Measurements from ENCODE around the gene IGSF3. TPM values are rescaled to one million over a fixed set of nuclear protein-coding genes. Genes with fewer than 3 reads are reported as not detected.
A peak's percentile ranks its signal among the peaks of the same experiment; 100 is the strongest.

Gene IGSF3
- total RNA-seq: 12.4 and 27.2 TPM in 2 replicates

DNA sequence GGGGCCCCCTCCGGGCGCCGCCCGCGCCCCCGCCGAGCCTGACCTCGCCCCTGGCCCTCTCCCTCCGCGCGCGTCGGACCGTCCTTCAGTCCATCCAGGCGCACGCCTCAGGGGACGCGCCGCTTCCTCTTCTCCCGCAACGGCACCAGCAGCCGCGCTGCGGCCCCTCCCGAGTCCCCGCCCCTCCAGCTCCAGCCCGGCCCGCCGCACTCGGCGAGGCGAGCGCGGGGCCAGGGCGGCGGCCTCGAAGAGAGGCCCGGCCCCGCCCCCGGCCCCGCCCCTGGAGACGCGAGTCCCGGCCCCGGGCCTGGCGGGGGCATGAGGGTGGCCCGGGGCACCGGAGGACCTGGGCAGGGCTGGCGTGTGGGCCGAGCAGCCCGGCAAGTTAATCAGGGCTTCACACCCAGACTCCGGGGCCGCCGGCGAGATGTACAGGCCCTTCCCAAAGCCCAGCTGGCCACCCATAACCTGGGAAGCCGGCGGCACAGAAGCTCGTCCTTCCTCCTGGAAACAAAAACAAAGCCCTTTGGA lies at the start of gene IGSF3:
TSS of gene IGSF3 (minus strand) at position 159 of the 531 bp plus-strand sequence. CDS start 1,407 bp downstream, outside the sequence.
- peak; percentile 19 to 57 for DNase-seq (ENCODE audit: low read depth in 2 of 2)

DNA sequence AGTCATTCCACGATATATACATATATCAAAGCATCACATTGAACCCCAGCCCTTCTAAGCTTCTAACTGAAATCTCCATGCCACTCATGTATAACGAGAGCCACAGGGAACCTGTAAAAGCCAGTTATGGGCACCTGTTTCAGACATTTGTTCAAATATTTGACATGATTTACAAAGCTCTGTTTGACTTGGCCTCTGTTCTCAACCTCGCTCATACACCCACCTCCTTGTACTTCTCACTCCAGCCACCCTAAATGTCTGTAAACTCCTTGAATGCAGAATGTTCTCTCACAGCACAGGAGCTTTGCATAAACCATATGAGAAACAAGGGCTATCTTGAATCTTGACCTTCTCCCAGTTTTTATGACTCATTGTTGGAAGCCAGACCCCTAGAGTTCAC lies 49.8 kb upstream of the IGSF3 start:
- DNase-seq (ENCODE audit: low read depth in 2 of 2): no peak

DNA sequence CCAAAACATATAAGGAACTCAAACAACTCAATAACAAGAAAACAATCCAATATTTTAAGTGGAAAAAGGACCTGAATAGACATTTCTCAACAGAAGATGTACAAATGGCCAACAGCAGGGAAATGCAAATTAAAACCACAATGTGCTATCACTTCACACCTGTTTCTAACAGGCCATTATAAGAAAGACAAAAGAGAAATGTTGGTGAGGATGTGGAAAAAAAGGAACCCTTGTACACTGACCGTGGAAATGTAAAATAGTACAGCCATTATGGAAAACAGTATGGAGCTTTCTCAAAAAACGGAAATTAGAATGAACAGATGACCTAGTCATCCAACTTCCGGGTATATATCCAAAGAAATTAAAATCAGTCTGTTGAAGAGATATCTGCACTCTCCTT lies 48.9 kb upstream of the IGSF3 start:
- DNase-seq (ENCODE audit: low read depth in 2 of 2): no peak

DNA sequence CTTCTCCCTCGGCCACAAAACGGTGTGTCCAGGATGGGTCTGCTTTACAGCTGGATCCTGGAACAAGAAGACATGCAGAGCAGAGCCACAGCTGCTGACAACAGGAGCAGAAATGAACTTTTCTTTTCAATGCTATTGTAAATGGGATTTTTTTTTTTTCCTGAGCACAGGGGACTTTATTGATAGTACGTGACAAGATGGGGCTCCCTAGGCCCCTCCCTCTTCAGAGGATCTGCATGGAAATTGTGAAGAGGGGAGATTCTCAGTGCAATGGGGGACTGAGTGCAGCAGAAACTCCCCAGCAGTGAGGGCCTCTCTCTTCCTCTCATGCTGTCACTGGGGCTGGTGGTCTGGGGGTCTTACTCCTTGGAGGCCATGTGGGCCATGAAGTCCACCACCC lies 45.9 kb upstream of the IGSF3 start:
- no peak for DNase-seq (ENCODE audit: low read depth in 2 of 2)

DNA sequence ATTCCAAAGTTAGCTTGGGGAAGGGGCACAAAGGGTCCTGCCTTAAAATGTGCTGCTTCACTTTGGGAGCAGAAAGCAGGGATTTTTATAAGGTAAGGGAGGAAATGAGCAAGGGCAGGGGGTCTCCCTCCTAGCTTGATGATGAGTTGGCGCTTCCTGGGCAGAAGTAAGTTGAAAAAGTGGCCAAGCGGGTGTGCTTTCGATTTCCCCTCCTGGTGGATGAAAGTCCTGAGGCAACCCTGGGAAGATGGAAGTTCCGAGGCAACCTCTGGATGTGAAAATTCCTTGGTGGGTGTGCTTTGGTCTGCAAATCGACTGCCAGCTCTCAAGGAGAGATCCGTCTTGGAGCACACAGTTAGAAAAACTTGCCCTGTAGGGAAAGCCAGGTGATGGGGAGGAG lies 45.0 kb upstream of the IGSF3 start:
- no peak for DNase-seq (ENCODE audit: low read depth in 2 of 2)

DNA sequence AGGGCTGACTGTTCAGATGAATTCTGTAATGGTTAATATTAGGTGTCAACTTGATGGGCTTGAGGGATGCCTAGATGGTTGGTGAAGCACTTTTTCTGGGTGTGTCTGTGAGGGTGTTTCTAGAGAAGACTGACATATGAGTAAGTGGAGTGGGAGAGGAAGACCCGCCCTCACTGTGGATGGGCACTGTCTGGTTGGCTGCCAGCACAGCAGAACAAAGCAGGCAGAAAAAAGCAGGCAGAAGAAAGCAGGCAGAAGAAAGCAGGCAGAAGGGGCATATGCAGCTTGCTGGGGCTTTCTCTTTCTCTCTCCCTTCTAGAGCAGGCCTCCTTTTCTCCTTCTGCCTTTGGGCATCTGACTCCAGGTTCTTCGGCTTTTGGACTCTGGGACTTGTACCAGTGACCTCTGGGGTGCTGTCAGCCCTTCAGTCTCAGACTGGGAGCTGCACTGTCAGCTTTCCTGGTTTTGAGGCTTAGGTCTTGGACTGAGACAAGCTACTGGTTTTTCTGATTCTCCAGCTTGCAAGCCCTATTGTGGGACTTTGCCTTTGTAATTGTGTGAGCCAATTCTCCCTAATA lies 43.8 kb upstream of the IGSF3 start:
- no peak for DNase-seq (ENCODE audit: low read depth in 2 of 2)

DNA sequence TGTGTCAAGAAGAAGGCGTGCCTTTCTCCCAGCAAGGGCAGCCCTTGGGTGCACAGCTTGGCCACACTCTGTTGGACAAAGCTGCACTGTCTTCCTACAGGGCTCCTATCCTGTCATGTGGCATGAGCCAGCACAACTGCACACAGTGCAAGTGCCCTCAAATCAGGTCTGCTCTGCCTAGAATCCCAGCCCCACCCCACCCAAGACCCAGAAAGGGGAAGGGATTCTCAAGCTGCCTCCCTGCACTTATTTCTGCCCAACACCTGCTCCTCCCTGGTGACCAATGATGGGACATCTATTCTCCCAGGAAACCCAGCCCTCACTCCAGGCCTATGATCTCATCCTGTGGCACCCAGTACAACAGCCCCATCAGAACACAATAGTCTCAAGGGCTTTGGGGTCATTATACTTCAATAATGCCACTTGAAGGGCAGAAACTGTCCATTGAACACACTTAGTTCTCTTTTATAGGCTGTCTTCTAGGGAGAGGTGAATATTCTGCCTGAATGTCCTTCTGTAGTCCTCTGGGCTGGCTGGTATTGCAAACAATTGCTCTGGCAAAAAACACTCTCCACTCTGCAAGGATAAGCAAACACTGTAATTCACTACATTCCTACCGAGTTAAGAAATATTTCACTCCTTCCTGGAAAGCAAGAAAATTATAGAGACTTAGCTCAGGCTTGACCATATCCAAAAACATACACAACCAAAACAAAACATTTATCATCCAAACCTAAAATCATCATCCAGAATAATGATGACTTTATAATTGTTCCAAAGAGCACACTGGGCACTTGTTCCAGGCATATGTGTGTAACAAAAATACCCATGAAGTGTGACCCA lies 43.1 kb upstream of the IGSF3 start:
- no peak for DNase-seq (ENCODE audit: low read depth in 2 of 2)

DNA sequence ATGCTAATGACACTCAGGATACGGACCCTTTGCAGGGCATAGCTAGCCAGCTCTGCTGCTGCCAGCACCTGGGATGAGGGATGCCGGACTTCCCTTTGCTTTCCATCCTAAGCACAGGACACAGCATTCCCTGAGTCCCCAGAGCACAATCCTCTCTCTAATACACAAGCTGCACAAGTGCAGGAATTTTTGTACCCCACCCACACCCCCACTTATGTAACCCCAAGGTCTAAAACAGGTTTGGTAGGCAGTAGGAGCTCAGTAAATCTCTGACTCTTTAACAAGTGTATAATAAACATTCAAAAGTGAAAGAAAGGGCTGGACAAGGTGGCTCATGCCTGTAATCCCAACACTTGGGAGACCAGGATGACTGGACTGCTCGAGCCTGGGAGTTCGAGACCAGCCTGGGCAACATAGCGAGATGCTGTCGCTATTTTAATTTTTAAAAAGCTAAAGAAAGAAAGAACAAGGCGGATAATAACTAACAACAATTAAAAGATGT lies 42.2 kb upstream of the IGSF3 start:
- no peak for DNase-seq (ENCODE audit: low read depth in 2 of 2)

DNA sequence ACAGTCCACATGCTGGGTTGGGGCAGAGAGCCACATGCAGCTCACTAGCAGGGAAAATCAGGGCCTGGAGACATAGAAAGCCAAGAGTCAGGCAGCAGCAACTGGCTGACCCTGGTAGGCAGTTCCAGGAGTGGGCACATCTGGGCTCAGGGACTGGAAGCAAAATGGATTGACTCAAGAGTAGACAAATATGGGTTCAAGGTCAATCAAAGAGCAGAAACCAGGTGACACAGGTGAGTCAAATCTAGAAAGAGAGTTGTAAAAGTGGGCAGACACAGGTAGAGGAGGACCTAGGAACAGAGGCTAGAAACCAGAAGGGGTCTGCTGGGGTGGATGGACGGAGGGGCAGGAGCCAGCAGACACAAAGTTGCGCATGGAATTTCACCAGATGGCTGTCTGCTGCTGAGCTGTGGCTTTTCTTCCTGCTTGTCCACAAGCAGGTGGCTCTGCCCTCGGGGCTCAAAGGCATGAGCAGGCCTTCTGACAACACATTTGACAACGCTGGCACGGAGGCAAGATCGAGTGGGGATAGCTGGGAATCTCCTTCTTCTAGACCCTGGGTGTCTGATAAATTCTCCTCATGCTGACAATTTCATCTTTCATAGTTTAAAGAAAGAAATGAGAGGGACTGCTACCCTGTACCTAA lies 40.8 kb upstream of the IGSF3 start:
- DNase-seq (ENCODE audit: low read depth in 2 of 2): no peak

DNA sequence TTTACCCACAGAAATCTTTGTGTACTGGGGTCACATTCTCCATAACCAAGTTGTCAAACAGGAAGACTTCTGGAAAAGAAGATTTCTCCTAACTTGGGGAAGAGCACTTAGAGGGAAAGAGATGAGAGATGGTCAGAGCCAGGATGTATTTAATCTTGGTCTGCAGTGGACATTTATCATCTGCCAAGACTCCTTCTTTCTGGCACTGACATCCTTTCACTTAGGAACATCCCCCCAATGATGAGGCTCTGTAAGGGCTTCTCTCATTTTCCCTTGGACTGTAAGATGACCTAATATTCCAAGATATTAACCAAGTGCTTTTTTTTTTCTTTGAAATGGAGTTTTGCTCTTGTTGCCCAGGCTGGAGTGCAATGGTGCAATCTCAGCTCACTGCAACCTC lies 39.3 kb upstream of the IGSF3 start:
- no peak for DNase-seq (ENCODE audit: low read depth in 2 of 2)

DNA sequence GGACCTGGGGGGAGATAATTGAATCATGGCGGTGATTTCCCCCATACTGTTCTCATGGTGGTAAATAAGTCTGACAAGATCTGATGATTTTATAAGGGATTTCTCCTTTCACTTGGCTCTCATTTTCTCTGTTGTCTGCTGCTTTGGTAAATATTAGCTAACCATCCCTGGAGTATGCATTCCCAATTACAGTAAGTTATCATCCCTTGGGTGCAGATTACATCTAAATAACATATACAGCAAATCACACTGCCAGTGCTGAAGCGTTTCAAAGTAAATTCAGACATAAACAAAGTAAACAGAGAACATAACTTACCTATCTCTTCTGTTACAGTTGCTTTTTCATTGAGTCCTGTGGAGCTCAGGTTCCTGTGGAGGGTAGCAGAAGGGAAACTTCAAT lies 38.6 kb upstream of the IGSF3 start:
- no peak for DNase-seq (ENCODE audit: low read depth in 2 of 2)

DNA sequence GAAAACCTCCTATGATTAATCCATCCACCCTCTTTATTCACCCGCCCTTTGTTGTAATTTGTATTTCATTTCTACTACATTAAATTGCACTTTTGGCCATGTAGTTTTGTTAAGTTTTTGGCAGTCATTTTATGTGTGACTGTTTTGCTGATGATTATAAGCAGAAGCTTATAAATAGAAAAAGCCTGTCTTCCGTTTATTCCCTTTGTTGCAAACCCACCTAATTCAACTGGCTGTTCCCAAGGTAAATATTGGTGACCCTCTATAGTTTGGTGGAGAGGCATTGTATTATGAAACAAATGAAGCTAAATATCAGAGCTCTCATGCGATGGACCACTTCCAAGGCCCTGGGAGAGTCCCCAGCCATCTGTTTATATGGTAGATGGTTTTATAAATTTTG lies 36.7 kb upstream of the IGSF3 start:
- DNase-seq (ENCODE audit: low read depth in 2 of 2): no peak

DNA sequence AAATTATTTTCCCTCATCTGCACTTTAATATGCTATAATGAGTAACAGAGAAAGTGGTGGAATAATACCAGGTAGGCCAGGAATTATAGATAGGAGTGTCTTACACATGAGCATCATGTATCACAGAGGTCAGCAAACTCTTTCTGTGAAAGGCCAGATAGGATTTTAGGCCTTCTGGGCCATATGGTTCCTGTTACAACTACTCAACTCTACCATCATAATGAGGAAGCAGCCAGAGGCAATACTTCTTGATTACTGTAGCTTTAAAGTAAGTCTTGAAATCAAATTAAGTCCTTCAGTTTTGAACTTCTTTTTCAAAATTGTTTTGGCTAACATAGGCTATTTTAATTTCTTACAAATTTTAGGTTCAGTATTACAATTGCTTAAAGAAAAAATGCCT lies 32.1 kb upstream of the IGSF3 start:
- no peak for DNase-seq (ENCODE audit: low read depth in 2 of 2)

DNA sequence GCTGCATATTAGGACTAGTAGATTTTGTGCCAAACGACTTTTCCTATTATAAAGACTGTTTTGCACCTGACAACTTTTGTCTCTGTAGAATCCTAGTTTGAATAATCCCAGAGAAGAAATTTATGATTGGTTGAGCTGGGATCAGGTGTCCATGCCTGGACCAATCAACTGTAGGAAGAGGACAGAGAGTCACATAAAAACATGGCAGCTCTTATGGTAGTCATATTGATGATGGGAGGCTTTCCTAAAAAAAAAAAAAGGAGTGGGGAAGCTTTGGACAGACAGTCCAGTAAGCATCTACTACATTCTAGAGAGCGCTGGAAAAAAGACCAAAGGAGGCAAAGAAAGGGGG lies 30.7 kb upstream of the IGSF3 start:
- no peak for DNase-seq (ENCODE audit: low read depth in 2 of 2)

DNA sequence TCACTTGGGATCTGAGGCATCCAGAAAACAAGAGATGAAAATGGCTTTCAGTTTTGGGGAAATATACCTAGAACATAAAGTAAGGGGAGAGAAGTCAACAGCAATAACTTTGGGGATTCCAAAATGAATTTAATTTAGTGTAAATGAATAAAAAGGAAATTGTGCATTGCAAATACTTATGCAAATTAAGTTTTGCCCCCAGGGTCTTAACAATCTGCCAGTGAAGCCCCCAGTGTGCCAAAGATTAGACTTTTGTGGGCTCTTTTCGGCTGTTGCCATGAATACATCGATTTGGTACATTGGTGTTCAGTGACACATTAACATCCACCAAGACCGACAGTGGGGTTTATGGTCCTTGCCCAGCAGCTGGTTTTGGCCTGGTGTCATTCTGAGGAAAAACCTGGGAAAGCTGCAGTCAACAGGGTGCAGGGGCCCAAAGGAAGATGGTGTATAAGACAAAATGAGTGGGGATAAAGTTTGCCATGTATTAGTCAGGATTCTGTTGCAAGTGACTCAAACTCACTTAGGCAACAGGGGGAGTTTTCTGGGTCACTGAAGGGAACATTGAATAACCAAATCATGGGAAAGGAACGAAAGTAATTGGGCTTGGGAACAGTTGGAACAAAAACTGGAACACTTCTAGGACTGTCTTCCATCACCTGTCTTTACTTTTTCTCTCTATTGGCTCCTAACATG lies 30.2 kb upstream of the IGSF3 start:
- DNase-seq (ENCODE audit: low read depth in 2 of 2): no peak

DNA sequence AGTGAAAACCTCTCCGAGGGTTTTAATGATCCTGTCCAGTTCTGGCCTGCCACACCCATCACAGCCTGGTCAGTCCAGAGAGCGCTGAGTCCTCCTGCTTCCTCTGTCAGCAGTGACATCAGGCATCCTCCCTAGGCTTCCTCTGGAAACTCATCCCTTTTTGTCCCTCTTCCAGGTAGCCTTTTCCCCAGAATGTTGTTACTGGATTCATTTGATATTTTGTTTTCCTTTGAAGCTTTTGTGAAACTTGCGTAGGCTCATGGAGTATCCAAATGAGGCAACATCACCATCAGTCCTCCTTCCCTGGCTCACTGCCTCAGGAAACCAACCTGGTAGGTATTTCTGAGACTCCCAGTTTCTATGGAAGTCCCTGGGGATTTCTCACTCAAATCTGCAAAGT lies 27.0 kb upstream of the IGSF3 start:
- peak in 1 of 2 donors; percentile 78 for DNase-seq (ENCODE audit: low read depth in 2 of 2)

DNA sequence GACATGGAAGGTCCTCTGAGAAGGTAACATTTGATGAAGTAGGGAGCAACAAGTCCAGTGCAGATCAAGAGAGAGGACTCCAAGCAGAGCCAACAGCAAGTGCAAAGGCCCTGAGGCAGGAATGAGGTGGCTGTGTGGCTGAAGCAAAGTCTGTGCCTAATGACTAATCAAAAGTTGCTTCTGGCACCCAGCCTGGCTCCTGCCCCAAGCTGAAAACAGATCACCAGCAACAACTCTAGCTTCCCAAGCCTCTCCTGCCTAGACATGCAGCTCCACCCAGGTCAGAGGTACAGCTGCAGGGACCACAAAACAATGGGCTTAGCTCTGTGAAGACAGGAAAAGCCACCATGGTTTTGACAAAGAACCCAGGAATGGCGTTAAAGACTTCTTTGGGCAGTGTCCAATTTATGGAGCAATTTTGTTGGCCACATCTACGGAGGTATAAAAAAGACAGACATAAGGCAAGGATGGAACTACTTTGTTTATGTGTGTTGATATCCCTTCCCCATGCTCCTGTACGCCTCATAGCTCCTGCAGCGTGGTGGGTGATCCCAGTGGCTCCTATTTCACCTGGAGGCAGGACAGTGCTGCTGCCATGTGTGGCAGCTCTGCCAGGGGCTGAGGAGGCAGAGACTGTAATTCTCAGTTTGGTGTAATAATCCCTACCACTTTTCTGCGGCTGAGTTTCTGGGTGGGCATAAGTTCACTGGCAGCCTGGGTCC lies 26.4 kb upstream of the IGSF3 start:
- DNase-seq (ENCODE audit: low read depth in 2 of 2): peak in 1 of 2 donors; percentile 60

DNA sequence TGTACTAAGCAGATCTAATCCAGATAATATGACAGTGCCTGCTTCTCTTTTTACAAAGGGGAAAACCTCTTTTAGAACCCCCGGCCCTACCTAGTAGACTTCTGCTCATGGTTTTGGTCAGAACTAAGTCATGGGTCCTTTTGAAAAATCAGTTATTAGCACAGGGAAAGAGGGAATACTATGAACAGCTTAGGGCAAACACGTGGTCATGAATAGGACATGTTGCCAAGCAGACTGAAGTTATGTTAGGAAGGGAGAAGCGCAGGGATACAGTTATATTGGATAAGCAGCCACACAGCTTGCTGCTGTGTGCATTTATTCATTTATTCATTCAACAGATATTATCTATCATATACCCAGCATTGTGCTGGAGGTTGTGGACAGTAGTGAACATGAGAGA lies 25.3 kb upstream of the IGSF3 start:
- DNase-seq (ENCODE audit: low read depth in 2 of 2): no peak

DNA sequence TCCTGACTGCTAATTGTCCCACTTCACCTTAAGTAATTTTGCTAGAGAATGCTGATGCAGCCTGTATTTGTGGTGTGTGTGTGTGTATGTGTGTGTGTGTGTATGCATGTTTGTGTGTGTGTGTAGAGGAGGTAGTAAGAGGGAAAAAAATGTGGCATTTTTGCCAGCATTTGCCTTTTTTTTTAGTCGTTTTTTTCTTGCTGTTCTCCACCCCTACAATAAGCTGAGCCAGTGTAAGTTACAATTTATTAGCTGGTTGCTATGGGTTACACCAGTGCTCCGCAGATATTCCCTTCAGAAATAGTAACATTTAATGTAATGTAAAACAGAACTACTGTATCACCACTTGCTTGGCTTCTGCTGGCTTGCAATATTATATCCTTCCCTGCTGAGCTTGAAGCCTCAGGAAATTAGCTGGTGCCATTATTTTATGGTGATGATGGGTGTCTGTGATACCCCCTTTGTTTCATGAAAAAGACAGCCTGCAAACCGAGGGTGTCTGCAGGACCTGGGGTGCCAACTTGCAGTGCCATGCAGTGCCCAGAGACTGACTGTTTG lies 23.4 kb upstream of the IGSF3 start:
- DNase-seq (ENCODE audit: low read depth in 2 of 2): no peak

DNA sequence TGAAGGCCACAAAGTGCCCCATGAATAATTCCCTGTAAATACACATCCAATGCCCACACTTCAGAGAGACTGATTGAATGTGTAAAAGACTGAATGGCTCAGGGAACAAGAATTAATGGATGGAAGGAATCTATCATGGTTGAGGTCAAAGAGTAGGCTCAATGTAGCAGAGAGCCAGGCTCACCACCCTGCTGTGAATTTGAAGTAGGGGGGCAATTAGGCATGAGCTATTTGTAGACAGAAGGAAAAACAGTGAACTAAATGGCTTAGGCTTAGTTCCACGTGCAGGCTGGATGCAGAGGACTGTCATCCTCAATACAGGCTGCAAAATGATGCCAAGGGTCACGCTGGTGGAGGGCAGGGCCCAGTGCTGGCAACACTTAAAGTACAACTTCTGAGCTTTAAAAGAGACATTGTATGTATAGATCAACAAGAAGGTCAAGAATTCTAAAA lies 22.9 kb upstream of the IGSF3 start:
- DNase-seq (ENCODE audit: low read depth in 2 of 2): no peak

Measured in lung microvascular endothelial cell (primary cell).